Measurements from ENCODE around the gene KIF13A.
"Not testable (repeated sequence)": the region's sequence is repeated elsewhere in the genome, so short reads cannot be mapped to it uniquely, and the experiment has no call there.

Gene KIF13A

GRCh38 chr6:17846762-17847161, 140.7 kb downstream of the KIF13A start:
- no peak for DNase-seq (ENCODE audit: low read depth in 1 of 2, low spot score in 1 of 2)
- no peak for TF ChIP-seq CTCF (IDR thresholded peaks at IDR 0.05; ENCODE audit: insufficient read depth, low read length)
- TF ChIP-seq REST (IDR thresholded peaks at IDR 0.05; ENCODE audit: insufficient replicate concordance, low read depth), result no peak
- TF ChIP-seq GABPA (IDR thresholded peaks at IDR 0.05; ENCODE audit: low read depth), result no peak
- TF ChIP-seq SPI1 (IDR thresholded peaks at IDR 0.05; ENCODE audit: borderline replicate concordance, low read depth), result no peak
- no peak for TF ChIP-seq POLR2AphosphoS5 (IDR thresholded peaks at IDR 0.05; ENCODE audit: low read depth)
- H3K27ac ChIP-seq (replicated peaks), result no peak overlapping the region
- H3K4me3 ChIP-seq (replicated peaks; ENCODE audit: insufficient read depth, low read length), result no peak overlapping the region
- H3K27me3 ChIP-seq (ENCODE audit: insufficient read depth, poor library complexity, severe bottlenecking), result no peaks in the 10 kb centered on the region

GRCh38 chr6:17845598-17845997, 141.8 kb downstream of the KIF13A start:
- Histone ChIP-seq H3K27me3 (ENCODE audit: insufficient read depth, poor library complexity, severe bottlenecking) (no peaks in the 10 kb centered on the region), H3K4me3 (replicated peaks; ENCODE audit: insufficient read depth, low read length) (no peak overlapping the region), H3K27ac (replicated peaks) (no peak overlapping the region)
- DNase-seq (ENCODE audit: low read depth in 1 of 2, low spot score in 1 of 2), result no peak
- TF ChIP-seq POLR2AphosphoS5 (IDR thresholded peaks at IDR 0.05; ENCODE audit: low read depth), result no peak
- TF ChIP-seq CTCF (IDR thresholded peaks at IDR 0.05; ENCODE audit: insufficient read depth, low read length), result no peak
- TF ChIP-seq SPI1 (IDR thresholded peaks at IDR 0.05; ENCODE audit: borderline replicate concordance, low read depth), result no peak
- TF ChIP-seq GABPA (IDR thresholded peaks at IDR 0.05; ENCODE audit: low read depth), result no peak
- no peak for TF ChIP-seq REST (IDR thresholded peaks at IDR 0.05; ENCODE audit: insufficient replicate concordance, low read depth)

- not testable (repeated sequence) for H3K27ac ChIP-seq (replicated peaks); H3K4me3 ChIP-seq (replicated peaks; ENCODE audit: insufficient read depth, low read length); H3K27me3 ChIP-seq (ENCODE audit: insufficient read depth, poor library complexity, severe bottlenecking); DNase-seq (ENCODE audit: low read depth in 1 of 2, low spot score in 1 of 2)
These were observed 142.5 kb downstream of the KIF13A start for GRCh38 chr6:17844967-17845366.

- TF ChIP-seq GABPA (IDR thresholded peaks at IDR 0.05; ENCODE audit: low read depth), result no peak
- no peak for TF ChIP-seq POLR2AphosphoS5 (IDR thresholded peaks at IDR 0.05; ENCODE audit: low read depth)
- no peak for TF ChIP-seq REST (IDR thresholded peaks at IDR 0.05; ENCODE audit: insufficient replicate concordance, low read depth)
- no peaks in the 10 kb centered on the region for H3K27me3 ChIP-seq (ENCODE audit: insufficient read depth, poor library complexity, severe bottlenecking)
- no peak overlapping the region for H3K4me3 ChIP-seq (replicated peaks; ENCODE audit: insufficient read depth, low read length)
- no peak overlapping the region for H3K27ac ChIP-seq (replicated peaks)
- DNase-seq (ENCODE audit: low read depth in 1 of 2, low spot score in 1 of 2), result no peak
These were observed 144.3 kb downstream of the KIF13A start for GRCh38 chr6:17842934-17843821.

Data from HL-60 (cell line).